DOHH2 (cell line): Measurements from ENCODE around the gene C9orf50.
"Not testable (repeated sequence)": the region's sequence is repeated elsewhere in the genome, so short reads cannot be mapped to it uniquely, and the experiment has no call there.

Experiments used
- CTCF ChIP-seq: fragments of 200-600 bp; sonication (generic); IDR thresholded peaks from one replicate; pipeline ENCODE4 v1.5.1; 2014; ENCODE audit warnings: antibody characterized with exemption, mild to moderate bottlenecking, low read depth, low read length; ENCODE audit not compliant: poor library complexity, severe bottlenecking
- EZH2phosphoT487 ChIP-seq: fragments of 200-600 bp; sonication (generic); IDR thresholded peaks from 2 replicates; pipeline ENCODE4 v1.6.1; 2017; ENCODE audit warnings: borderline replicate concordance, mild to moderate bottlenecking, antibody characterized with exemption, low read length, moderate library complexity, mixed read lengths

DNA sequence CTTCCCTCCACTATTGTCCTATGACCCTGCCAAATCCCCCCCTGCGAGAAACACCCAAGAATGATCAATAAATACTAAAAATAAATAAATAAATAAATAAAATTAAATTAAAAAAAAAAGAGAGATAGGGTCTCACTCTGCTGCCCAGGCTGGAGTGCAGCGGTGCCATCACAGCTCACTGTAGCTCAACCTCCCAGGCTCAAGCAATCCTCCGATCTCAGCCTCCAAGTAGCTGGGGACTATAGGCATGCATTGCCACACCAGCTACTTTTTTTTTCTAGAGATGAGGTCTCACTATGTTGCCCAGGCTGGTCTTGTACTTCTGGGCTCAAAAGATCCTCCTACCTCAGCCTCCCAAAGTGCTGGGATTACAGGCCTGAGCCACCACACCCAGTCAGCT, 41.3 kb upstream of the C9orf50 start:
- not testable (repeated sequence) for TF ChIP-seq CTCF, EZH2phosphoT487
